ENCODE data around the gene BROX.
"Not testable (repeated sequence)": the region's sequence is repeated elsewhere in the genome, so short reads cannot be mapped to it uniquely, and the experiment has no call there.

Gene BROX

DNA sequence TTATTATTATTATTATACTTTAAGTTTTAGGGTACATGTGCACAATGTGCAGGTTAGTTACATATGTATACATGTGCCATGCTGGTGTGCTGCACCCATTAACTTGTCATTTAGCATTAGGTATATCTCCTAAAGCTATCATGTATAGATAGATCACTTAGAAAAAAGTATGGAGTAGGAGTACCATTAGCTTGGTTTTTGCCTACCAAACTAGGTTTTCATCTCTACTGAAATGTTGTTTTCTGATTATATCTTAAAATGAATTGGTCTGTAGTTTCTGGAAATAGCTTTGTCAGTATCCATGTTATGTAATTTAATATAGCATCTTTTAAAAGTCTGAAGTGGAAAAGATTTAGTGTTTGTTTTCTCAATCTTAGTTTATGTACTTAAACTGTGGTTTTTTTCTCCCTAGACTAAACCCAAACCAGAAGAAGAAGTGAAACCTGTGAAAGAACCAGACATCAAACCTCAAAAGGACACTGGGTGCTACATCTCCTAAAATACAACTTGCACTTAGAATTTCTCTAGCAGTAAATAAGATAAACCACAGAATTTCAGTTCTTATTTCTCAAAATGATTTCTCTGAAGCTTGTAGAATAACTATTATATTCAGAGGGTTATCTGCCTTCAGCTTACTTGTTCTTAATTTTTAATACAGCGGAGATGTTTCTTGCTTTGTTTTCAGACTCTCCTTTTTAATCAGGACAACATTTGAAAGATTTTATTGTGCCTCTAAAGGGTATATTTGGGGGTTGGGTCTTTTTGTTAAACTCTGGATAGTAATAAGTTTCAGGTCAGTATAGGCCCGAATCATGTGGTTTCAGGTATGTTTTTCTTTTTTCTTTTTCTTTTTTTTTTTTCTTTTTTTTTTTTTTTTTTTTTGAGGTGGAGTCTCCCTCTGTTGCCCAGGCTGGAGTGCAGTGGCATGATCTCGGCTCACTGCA is 20.1 kb downstream of the BROX start:
- DNase-seq: no peak

GRCh38 chr1:222734740-222735139 is 22.4 kb downstream of the BROX start:
- no peak for DNase-seq

DNA sequence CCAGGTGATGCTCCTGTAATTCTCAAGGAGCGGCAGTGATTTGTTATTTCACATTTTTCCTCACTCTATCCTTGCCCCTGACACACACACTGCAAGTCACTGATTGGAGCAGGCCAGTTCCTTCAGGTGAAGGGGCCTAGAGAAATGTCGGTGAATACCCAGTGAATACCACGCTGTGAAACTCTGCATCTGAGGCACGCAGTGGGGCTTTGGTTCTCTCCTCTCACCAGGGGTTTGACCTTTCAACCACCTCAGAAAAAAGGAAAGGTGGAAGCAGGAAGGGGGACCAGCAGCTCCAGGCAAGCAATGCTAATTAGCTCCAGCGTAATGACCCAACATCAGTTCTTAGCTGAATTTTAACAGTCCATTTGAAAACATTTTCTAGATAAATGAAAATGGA is 24.1 kb downstream of the BROX start:
- DNase-seq: no peak

DNA sequence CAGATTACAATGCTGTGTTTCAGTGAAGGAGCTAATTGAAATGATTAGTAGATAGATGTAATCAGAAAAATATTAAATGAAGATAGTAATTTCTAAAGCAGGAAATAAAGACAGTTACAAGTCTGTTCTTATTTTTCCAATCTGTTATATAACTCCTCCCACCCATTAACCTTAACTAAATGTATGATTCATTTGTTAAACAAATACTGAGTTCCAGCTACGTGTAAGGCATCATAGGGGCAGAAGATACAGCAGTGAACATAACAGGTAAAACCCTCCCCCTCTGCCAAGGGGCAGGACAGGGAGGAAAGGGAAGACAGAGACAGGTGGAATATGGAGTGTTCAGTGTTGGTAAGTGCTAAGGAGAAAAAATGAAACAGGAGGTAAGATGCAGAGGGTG is 24.6 kb downstream of the BROX start, which contains the start of gene FAM177B:
Gene FAM177B (plus strand): TSS at position 231 of the 400 bp plus-strand sequence. CDS start 9,344 bp downstream, outside the sequence.
- no peak for DNase-seq

- no peak for DNase-seq
Measured at GRCh38 chr1:222739465-222739864, 27.1 kb downstream of the BROX start.

DNA sequence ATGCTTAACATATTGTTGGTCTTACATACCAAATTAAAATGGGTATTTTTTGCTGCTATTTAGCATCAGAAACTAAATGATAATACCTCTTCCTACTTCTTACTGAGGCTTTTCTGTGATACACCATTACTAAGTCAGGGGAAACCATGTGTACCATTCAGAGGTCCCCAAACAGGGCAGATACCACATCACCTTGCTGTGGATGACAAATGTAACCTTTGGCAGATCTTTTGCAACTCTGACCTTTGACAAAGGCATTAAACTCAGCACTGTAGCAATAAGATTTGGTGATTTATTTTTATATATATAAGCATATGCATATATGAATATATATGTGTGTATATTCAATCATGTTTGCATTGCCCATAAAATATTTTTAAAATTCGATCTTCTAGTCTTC is 27.6 kb downstream of the BROX start:
- DNase-seq: no peak

GRCh38 chr1:222741630-222742457 is 29.5 kb downstream of the BROX start:
- not testable (repeated sequence) for DNase-seq

DNA sequence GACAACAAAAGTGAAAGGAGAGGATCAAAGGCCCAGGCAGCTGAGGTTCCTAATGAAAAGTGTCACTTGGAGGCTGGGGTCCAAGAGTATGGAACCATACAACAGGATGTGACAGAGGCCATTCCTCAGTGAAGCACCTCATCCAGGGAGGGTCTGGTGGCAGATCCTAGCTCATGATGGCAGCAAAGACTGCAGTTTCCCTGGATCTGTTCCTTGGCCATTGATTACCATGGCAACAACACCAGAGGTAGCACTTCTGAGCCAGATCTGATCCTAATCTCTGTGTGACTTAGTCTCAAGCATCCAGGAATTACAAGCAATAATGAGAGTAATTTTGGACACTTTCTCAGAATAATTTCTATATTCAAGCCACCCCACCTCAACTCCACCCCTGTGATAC is 37.6 kb downstream of the BROX start:
- DNase-seq: no peak

- no peak for DNase-seq
Measured at GRCh38 chr1:222750651-222751050, 38.3 kb downstream of the BROX start.

DNA sequence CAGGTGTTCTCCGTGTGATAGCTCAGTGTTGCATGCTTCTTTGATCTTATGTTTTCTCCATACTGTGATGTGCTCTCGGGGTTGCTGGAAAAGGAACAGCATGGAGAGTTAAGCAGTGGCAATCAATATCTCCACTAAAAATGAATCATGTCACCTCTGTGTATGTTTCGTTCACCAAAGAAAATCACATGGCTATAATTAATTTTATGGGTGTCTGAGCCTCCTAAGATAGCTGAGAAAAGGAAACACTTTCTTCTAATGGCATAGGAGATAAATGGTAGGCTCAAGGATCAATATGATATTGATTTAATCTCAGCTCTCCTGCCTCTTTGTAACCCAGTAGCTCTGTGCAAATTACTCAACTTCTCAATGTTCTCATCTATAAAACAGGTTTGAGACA is 38.9 kb downstream of the BROX start:
- no peak for DNase-seq

DNA sequence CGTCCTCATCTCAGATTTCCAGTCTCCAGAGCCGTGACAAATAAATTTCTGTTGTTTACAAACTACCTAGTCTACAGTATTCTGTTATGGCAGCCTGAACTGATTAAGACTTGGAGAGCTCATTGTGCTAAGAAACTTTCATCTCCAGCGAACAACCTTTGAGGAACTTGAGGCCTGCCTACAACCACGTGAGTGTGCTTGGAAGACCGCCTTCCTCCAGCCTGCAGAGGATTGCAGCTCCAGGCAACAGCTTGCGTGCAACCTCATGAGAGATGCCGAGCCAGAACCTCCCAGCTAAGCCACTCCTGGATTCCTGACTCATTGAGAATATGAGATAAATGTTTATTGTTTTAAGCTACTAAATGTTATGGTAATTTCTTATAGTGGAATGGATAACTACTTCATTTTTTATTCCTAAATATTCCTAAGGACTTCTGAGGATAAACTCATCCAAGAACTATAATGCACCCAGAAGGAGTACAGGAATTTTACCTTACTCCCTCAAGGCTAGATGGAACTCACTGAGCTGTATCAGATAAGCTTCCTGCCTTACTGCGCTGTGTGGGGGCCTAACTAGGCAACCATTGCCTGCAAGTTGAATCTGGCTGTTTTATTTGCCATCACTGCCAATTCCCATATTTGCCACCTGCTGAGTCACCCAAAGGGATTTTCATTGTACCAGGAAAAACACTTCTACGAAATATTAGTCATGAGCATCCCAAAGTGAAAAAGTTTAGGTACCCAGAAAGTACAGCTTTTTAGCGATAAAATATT is 42.2 kb downstream of the BROX start:
- no peak for DNase-seq

- DNase-seq: no peak
Measured at GRCh38 chr1:222757646-222758268, 45.4 kb downstream of the BROX start.

DNA sequence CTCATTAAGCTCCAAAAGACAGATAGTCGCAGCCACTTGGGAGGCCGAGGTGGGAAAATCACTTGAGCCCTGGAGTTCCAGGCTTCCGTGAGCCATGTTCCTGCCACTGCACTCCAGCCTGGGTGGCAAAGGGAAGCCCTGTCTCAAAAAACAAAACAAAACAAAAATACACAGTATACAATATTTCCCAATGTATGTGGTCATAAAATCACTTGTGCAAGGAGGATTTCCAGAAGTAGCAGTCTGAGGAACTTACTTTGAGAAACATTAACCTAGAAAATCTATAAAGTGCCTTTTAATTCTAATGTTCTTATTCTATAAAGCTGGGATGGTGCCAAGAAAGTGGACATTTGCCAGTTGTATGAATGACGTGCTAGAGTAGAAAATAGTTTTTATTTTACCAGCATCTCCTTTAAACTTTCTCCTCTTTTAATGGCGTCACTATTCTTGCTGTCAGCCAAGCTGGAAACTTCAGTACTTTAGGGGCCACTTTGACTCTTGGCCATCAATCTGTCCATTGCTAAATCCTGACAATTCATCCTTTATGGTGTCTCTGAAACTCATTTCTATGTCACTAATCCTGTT is 47.2 kb downstream of the BROX start:
- DNase-seq: no peak

GRCh38 chr1:222761083-222761482 is 48.7 kb downstream of the BROX start:
- no peak for DNase-seq

DNA sequence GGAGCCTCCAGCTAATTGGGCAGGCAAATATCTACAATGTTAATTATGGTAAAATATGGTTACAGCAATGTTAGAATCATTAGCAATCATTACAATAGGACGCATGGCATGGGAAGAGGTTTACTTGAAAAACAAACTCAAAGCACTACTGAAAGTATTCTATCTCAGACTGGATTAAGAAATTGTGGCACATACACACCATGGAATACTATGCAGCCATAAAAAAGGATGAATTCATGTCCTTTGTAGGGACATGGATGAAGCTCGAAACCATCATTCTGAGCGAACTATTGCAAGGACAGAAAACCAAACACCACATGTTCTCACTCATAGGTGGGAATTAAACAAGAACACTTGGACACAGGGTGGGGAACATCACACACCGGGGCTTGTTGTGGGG is 49.8 kb downstream of the BROX start:
- not testable (repeated sequence) for DNase-seq

- DNase-seq: no peak
Measured at GRCh38 chr1:222767152-222767571, 54.8 kb downstream of the BROX start.

GRCh38 chr1:222768592-222768991 is 56.2 kb downstream of the BROX start:
- DNase-seq: no peak

DNA sequence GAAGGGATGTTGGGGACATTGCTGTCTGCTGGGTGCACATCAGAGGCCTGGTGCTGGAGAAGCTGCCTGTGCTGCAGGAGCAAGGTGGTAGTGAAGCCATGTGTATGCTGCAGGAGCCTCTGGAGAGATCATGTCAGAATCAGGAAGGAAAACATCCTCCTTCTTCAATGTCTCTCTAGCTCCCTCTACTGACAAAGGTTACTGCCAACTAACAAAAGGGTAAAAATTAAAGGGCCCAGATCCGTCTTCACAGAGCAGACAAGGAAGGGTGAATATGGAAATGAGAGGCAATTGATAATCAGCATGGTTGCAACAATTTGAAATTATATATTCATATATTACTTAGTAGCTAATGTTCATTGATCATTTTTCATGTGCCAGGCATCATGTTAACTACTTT is 56.8 kb downstream of the BROX start:
- no peak for DNase-seq

- no peak for DNase-seq
Measured at GRCh38 chr1:222769971-222770620, 57.7 kb downstream of the BROX start.

DNA sequence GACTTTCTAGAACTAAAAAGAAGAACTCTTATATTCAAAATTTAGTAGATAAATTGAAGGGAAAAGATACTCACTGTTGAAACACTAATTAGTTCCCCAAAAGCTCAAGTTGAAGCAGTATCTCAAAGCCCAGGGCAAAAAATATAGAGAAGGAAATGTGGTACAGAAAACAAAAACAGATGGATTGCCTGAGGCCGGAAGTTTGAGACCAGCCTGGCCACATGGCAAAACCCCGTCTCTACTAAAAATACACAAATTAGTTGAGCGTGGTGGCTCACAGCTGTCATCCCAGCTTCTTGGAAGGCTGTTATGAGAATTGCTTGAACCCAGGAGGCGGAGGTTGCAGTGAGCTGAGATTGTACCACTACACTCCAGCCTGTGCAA is 60.6 kb downstream of the BROX start:
- peak in 1 of 5 donors; percentile 44 for DNase-seq

GRCh38 chr1:222777463-222777862 is 65.1 kb downstream of the BROX start:
- DNase-seq: no peak
